ENCODE data around the gene DNAAF6.

Gene DNAAF6

GRCh38 chrX:107293056-107293455 is 86.6 kb downstream of the DNAAF6 start:
- H3K4me1 ChIP-seq (ENCODE audit: control insufficient read depth, insufficient read depth, low read length) = no peaks in the 10 kb centered on the region
- no peaks in the 10 kb centered on the region for H3K36me3 ChIP-seq (ENCODE audit: control insufficient read depth in 2 of 2, insufficient read depth in 1 of 2, low read length in 2 of 2)
- H3K4me3 ChIP-seq (ENCODE audit: low read depth, low read length) = no peak overlapping the region
- no peak overlapping the region for H3K27ac ChIP-seq (ENCODE audit: extremely low read depth, low read depth, low read length)
- POLR2A ChIA-PET = no interaction called here
- CTCF ChIA-PET = interaction anchor here (0.6 kb wide), 1 partner anchor 856 kb away, joined by 4 read pairs; no protein-coding TSS in a partner anchor
- no peak for TF ChIP-seq KLF10 (tag by site-specific recombination; IDR thresholded peaks at IDR 0.05)
- TF ChIP-seq ZNF513 (tag by site-specific recombination; IDR thresholded peaks at IDR 0.05) = no peak
- TF ChIP-seq PRDM1 (tag by site-specific recombination; IDR thresholded peaks at IDR 0.05) = no peak
- TF ChIP-seq ZNF692 (tag by site-specific recombination; IDR thresholded peaks at IDR 0.05) = no peak
- TF ChIP-seq ZNF174 (tag by site-specific recombination; IDR thresholded peaks at IDR 0.05) = no peak
- no peak for TF ChIP-seq SCRT1 (tag by site-specific recombination; IDR thresholded peaks at IDR 0.05; ENCODE audit: borderline replicate concordance)
- no peak for TF ChIP-seq ZNF394 (tag by site-specific recombination; IDR thresholded peaks at IDR 0.05; ENCODE audit: borderline replicate concordance)
- TF ChIP-seq ATF2 (tag by site-specific recombination; IDR thresholded peaks at IDR 0.05; ENCODE audit: low read depth) = no peak
- TF ChIP-seq HOXC10 (CRISPR knock-in tag; IDR thresholded peaks at IDR 0.05) = no peak
- TF ChIP-seq ZNF510 (tag by site-specific recombination; IDR thresholded peaks at IDR 0.05; ENCODE audit: insufficient replicate concordance) = no peak
- TF ChIP-seq GFI1B (tag by site-specific recombination; IDR thresholded peaks at IDR 0.05) = no peak
- no peak for TF ChIP-seq HOXA7 (CRISPR knock-in tag; IDR thresholded peaks at IDR 0.05; ENCODE audit: borderline replicate concordance)
- no peak for TF ChIP-seq ZNF248 (tag by site-specific recombination; IDR thresholded peaks at IDR 0.05)
- no peak for TF ChIP-seq MEIS1 (CRISPR knock-in tag; IDR thresholded peaks at IDR 0.05; ENCODE audit: borderline replicate concordance)
- TF ChIP-seq ZNF211 (tag by site-specific recombination; IDR thresholded peaks at IDR 0.05; ENCODE audit: low read depth) = no peak
- TF ChIP-seq ZEB2 (tag by site-specific recombination; IDR thresholded peaks at IDR 0.05) = no peak
- TF ChIP-seq ZNF24 (tag by site-specific recombination; IDR thresholded peaks at IDR 0.05) = no peak
- no peak for TF ChIP-seq ZNF433 (tag by site-specific recombination; IDR thresholded peaks at IDR 0.05; ENCODE audit: low read depth)
- no peaks in the 10 kb centered on the region for H3K9me3 ChIP-seq (ENCODE audit: control insufficient read depth, insufficient read depth, low read depth, low read length)
